ENCODE measurements around the gene PRTG. TPM values are rescaled to one million over a fixed set of nuclear protein-coding genes. Genes with fewer than 3 reads are reported as not detected.

The PRTG gene
- total RNA-seq, 1 donor from 2014 or later, result 2.1 TPM

GRCh38 chr15:55669270-55669669 is 73.7 kb downstream of the PRTG start:
- Mint-ChIP-seq H3K4me3 (ENCODE audit: unreplicated experiment) (no peak overlapping the region), H3K27me3 (ENCODE audit: unreplicated experiment) (no peaks in the 10 kb centered on the region), H3K36me3 (ENCODE audit: unreplicated experiment) (no peaks in the 10 kb centered on the region), H3K27ac (ENCODE audit: unreplicated experiment) (no peak overlapping the region), H3K4me1 (ENCODE audit: unreplicated experiment) (no peaks in the 10 kb centered on the region), H3K9me3 (ENCODE audit: unreplicated experiment) (no peaks in the 10 kb centered on the region)
- TF ChIP-seq, protein P1, sequence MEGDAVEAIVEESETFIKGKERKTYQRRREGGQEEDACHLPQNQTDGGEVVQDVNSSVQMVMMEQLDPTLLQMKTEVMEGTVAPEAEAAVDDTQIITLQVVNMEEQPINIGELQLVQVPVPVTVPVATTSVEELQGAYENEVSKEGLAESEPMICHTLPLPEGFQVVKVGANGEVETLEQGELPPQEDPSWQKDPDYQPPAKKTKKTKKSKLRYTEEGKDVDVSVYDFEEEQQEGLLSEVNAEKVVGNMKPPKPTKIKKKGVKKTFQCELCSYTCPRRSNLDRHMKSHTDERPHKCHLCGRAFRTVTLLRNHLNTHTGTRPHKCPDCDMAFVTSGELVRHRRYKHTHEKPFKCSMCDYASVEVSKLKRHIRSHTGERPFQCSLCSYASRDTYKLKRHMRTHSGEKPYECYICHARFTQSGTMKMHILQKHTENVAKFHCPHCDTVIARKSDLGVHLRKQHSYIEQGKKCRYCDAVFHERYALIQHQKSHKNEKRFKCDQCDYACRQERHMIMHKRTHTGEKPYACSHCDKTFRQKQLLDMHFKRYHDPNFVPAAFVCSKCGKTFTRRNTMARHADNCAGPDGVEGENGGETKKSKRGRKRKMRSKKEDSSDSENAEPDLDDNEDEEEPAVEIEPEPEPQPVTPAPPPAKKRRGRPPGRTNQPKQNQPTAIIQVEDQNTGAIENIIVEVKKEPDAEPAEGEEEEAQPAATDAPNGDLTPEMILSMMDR (IDR thresholded peaks at IDR 0.05), result no peak
- no peak for DNase-seq (ENCODE audit: extremely low spot score, unreplicated experiment)

DNA sequence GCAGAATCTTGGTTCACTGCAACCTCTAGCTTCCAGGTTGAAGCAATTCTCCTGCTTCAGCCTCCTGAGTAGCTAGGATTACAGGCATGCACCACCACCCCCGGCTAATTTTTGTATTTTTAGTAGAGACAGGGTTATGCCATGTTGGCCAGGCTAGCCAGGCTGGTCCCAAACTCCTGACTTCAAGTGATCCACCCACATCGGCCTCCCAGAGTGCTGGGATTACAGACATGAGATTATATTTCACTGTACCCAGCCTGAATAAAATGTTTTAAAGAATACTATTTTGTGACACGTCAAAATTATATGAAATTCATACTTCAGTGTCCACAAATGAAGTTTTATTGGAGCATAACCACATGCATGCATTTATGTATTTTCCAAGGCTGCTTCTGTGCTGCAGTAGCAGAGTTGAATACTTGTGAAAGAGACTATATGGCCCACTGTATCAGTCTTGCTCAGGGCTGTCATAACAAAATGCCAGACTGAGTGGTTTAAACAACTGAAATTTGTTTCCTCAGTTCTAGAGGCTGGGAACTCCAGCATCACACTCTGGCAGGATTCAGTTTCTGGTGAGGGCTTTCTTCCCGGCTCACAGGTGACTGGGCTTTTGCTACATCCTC is 77.2 kb downstream of the PRTG start:
- Mint-ChIP-seq H3K4me1 (ENCODE audit: unreplicated experiment) (no peaks in the 10 kb centered on the region), H3K9me3 (ENCODE audit: unreplicated experiment) (no peaks in the 10 kb centered on the region), H3K36me3 (ENCODE audit: unreplicated experiment) (no peaks in the 10 kb centered on the region), H3K27me3 (ENCODE audit: unreplicated experiment) (no peaks in the 10 kb centered on the region), H3K4me3 (ENCODE audit: unreplicated experiment) (no peak overlapping the region), H3K27ac (ENCODE audit: unreplicated experiment) (no peak overlapping the region)
- DNase-seq (ENCODE audit: extremely low spot score, unreplicated experiment), result no peak
- TF ChIP-seq, protein P1 (IDR thresholded peaks at IDR 0.05), result no peak

DNA sequence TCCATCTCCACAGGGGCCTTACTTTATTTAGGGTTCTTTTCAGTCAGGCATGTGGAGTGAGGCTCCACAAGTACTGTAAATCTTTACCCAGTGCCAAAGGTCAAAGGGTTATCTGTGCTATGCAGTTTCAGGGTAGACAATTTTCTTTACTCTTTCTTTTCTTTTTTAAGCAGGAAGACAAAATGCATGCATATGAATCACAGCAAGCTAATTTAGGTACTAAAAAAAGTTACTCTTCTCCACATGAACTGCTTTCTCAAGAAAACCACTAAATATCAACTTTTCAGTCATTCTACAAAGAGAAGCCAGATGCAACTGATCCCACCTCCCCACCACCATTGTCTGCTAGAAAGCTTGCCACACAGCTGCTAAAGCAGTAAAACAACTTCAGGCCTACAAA is 81.5 kb downstream of the PRTG start:
- H3K4me1 Mint-ChIP-seq (ENCODE audit: unreplicated experiment), result no peaks in the 10 kb centered on the region
- no peaks in the 10 kb centered on the region for H3K9me3 Mint-ChIP-seq (ENCODE audit: unreplicated experiment)
- no peak overlapping the region for H3K4me3 Mint-ChIP-seq (ENCODE audit: unreplicated experiment)
- no peaks in the 10 kb centered on the region for H3K36me3 Mint-ChIP-seq (ENCODE audit: unreplicated experiment)
- H3K27ac Mint-ChIP-seq (ENCODE audit: unreplicated experiment), result no peak overlapping the region
- no peak for DNase-seq (ENCODE audit: extremely low spot score, unreplicated experiment)
- no peaks in the 10 kb centered on the region for H3K27me3 Mint-ChIP-seq (ENCODE audit: unreplicated experiment)
- TF ChIP-seq, protein P1 (IDR thresholded peaks at IDR 0.05), result no peak

- H3K36me3 Mint-ChIP-seq (ENCODE audit: unreplicated experiment), result no peaks in the 10 kb centered on the region
- TF ChIP-seq, protein P1 (IDR thresholded peaks at IDR 0.05), result no peak
- no peaks in the 10 kb centered on the region for H3K4me1 Mint-ChIP-seq (ENCODE audit: unreplicated experiment)
- H3K27ac Mint-ChIP-seq (ENCODE audit: unreplicated experiment), result no peak overlapping the region
- H3K9me3 Mint-ChIP-seq (ENCODE audit: unreplicated experiment), result no peaks in the 10 kb centered on the region
- no peak overlapping the region for H3K4me3 Mint-ChIP-seq (ENCODE audit: unreplicated experiment)
- no peak for DNase-seq (ENCODE audit: extremely low spot score, unreplicated experiment)
- H3K27me3 Mint-ChIP-seq (ENCODE audit: unreplicated experiment), result no peaks in the 10 kb centered on the region
Observed at GRCh38 chr15:55660153-55660552, 82.8 kb downstream of the PRTG start.

DNA sequence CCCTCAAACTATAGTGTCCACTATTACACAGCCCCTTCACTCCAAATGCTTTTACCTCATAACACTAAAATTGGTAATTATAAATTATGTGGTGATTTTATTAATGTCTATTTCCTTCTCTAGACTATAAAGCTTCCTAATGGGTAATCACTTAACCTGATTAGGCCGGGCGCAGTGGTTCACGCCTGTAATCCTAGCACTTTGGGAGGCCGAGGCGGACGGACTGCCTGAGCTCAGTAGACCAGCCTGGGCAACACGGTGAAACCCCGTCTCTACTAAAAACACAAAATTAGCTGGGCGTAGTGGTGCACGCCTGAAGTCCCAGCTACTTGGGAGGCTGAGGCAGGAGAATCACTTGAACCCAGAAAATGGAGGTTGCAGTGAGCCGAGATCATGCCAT is 83.5 kb downstream of the PRTG start:
- H3K36me3 Mint-ChIP-seq (ENCODE audit: unreplicated experiment), result no peaks in the 10 kb centered on the region
- H3K4me1 Mint-ChIP-seq (ENCODE audit: unreplicated experiment), result peaks cover 4% of the 10 kb centered on the region
- DNase-seq (ENCODE audit: extremely low spot score, unreplicated experiment), result no peak
- no peaks in the 10 kb centered on the region for H3K9me3 Mint-ChIP-seq (ENCODE audit: unreplicated experiment)
- no peak overlapping the region for H3K27ac Mint-ChIP-seq (ENCODE audit: unreplicated experiment)
- H3K4me3 Mint-ChIP-seq (ENCODE audit: unreplicated experiment), result no peak overlapping the region
- TF ChIP-seq, protein P1 (IDR thresholded peaks at IDR 0.05), result no peak
- no peaks in the 10 kb centered on the region for H3K27me3 Mint-ChIP-seq (ENCODE audit: unreplicated experiment)

All from osteocyte (in vitro differentiated cells).